Keratinocyte (primary cell): ENCODE data around the gene CLCNKB. TPM values are rescaled to one million over a fixed set of nuclear protein-coding genes. Genes with fewer than 3 reads are reported as not detected.

Experiments
- DNase-seq: peaks from one replicate; pipeline ENCODE4 v3.0.0-alpha.2; 2011; ENCODE audit warnings: low read depth, missing footprints, low spot score
- FAIRE-seq: peaks from 2 replicates; lab custom pipeline; 2011; peaks lifted over from hg19 to GRCh38; lab: Jason Lieb, UNC
- H2AFZ ChIP-seq: 2 replicates; pipeline ENCODE4 v1.6.0; 2012; ENCODE audit warnings: low read length, control low read depth, inconsistent platforms; ENCODE audit not compliant: control insufficient read depth
- H3K27ac ChIP-seq: 2 replicates; pipeline ENCODE4 v1.5.1; 2011; ENCODE audit warnings: low read length; ENCODE audit not compliant: control insufficient read depth, insufficient read depth
- H3K27me3 ChIP-seq: 3 replicates; pipeline ENCODE4 v1.6.0; 2011; ENCODE audit warnings: low read length; ENCODE audit not compliant: control insufficient read depth, insufficient read depth; ENCODE audit errors: extremely low read depth
- H3K36me3 ChIP-seq, 2 experiments: 2 replicates in 1 of 2; 3 replicates in 1 of 2; pipeline ENCODE4 v1.5.1; 2011; ENCODE audit warnings: low read length in 2 of 2, mild to moderate bottlenecking in 1 of 2; ENCODE audit not compliant: control insufficient read depth in 2 of 2, insufficient read depth in 2 of 2; ENCODE audit errors: extremely low read depth in 1 of 2
- H3K4me1 ChIP-seq: 3 replicates; pipeline ENCODE4 v1.5.1; 2011; ENCODE audit warnings: low read length; ENCODE audit not compliant: control insufficient read depth, insufficient read depth; ENCODE audit errors: extremely low read depth
- H3K4me2 ChIP-seq: 3 replicates; pipeline ENCODE4 v1.6.0; 2011; ENCODE audit warnings: low read depth, low read length; ENCODE audit not compliant: control insufficient read depth, insufficient read depth; ENCODE audit errors: extremely low read depth
- H3K4me3 ChIP-seq, 3 experiments: fragments of 200-600 bp in 1 of 3; sonication (generic) in 1 of 3; 2 replicates in 2 of 3; 3 replicates in 1 of 3; pipeline ENCODE4 v1.5.1; 2011 to 2016; ENCODE audit warnings: low read length in 3 of 3, mild to moderate bottlenecking in 3 of 3, control low read depth in 2 of 3, inconsistent platforms in 1 of 3, low read depth in 1 of 3, mixed read lengths in 1 of 3, mixed run types in 1 of 3, moderate library complexity in 1 of 3; ENCODE audit not compliant: control insufficient read depth in 2 of 3, insufficient read depth in 2 of 3; ENCODE audit errors: extremely low read depth in 1 of 3
- H3K79me2 ChIP-seq: 2 replicates; pipeline ENCODE4 v1.6.0; 2012; ENCODE audit warnings: low read length; ENCODE audit not compliant: control insufficient read depth, insufficient read depth
- H3K9ac ChIP-seq: 3 replicates; pipeline ENCODE4 v1.6.0; 2011; ENCODE audit warnings: low read length; ENCODE audit not compliant: control insufficient read depth, insufficient read depth; ENCODE audit errors: extremely low read depth
- H3K9me1 ChIP-seq: 3 replicates; pipeline ENCODE4 v1.6.0; 2011; ENCODE audit warnings: low read length; ENCODE audit not compliant: control insufficient read depth, insufficient read depth; ENCODE audit errors: extremely low read depth
- H3K9me3 ChIP-seq: 2 replicates; pipeline ENCODE4 v1.5.1; 2012; ENCODE audit warnings: low read depth, low read length; ENCODE audit not compliant: control insufficient read depth
- H4K20me1 ChIP-seq: 3 replicates; pipeline ENCODE4 v1.6.0; 2011; ENCODE audit warnings: low read length; ENCODE audit not compliant: control insufficient read depth, insufficient read depth; ENCODE audit errors: extremely low read depth
- CTCF ChIP-seq, 3 experiments: IDR thresholded peaks in 1 of 3; conservative IDR thresholded peaks in 1 of 3; optimal IDR thresholded peaks in 1 of 3; 2 replicates in 2 of 3; 3 replicates in 1 of 3; pipeline versions ENCODE3 to v1.5.1; 2011; ENCODE audit warnings: low read length in 3 of 3, mild to moderate bottlenecking in 3 of 3, moderate library complexity in 2 of 3, control low read depth in 1 of 3, inconsistent platforms in 1 of 3; ENCODE audit not compliant: insufficient read depth in 2 of 3; ENCODE audit errors: extremely low read depth in 1 of 3
- EZH2 ChIP-seq: IDR thresholded peaks from one replicate; pipeline ENCODE4 v1.6.1; 2012; ENCODE audit warnings: inconsistent platforms, mild to moderate bottlenecking, low read length, moderate library complexity
- dilution Hi-C: fragments of 300-500 bp; cut with MboI; formaldehyde crosslinking; loops from one replicate; pipeline ENCODE4 v1.7.0; 2020; ENCODE audit warnings: low sequenced_read_pairs; ENCODE audit not compliant: extremely low pct_ligation_motif_present
- polyA plus RNA-seq, 5 experiments: library from polyadenylated mRNA; depleted of rRNA in 3 of 5; stranded (reverse) in 3 of 5; stranded (forward) in 1 of 5; unstranded in 1 of 5; fragments of >200 nt; gene quantifications; 1 replicate in 1 of 5; 2 replicates in 3 of 5; 3 replicates in 1 of 5; pipeline versions ENCODE4 v1.2.1 to v1.2.3, GENCODE V29; 2011 to 2012; ENCODE audit warnings: missing spikeins in 2 of 5, low read depth in 1 of 5, low replicate concordance in 1 of 5

CLCNKB gene
- polyA plus RNA-seq, 1 donor (not counting 4 experiments of a cell fraction or from before 2014, with no cell fraction given) = not detected

GRCh38 chr1:16018308-16018707, 25.3 kb upstream of the CLCNKB start:
- H3K9ac ChIP-seq = no peak overlapping the region

GRCh38 chr1:16018749-16019643, 24.6 kb upstream of the CLCNKB start:
- no peak overlapping the region for H3K4me3 ChIP-seq
- no peak for DNase-seq
- no peaks in the 10 kb centered on the region for H3K79me2 ChIP-seq
- no peak for TF ChIP-seq EZH2
- TF ChIP-seq CTCF (optimal IDR thresholded peaks at IDR 0.05 in 1 of 3, IDR thresholded peaks at IDR 0.05 in 1 of 3, conservative IDR thresholded peaks at IDR 0.05 in 1 of 3; ENCODE audit: extremely low read depth in 1 of 3, insufficient read depth in 2 of 3, low read length in 3 of 3) = no peak
- no peaks in the 10 kb centered on the region for H3K27me3 ChIP-seq
- no peak overlapping the region for H3K4me2 ChIP-seq
- FAIRE-seq = no peak
- no peaks in the 10 kb centered on the region for H3K36me3 ChIP-seq
- H3K27ac ChIP-seq = no peak overlapping the region
- peaks cover 5% of the 10 kb centered on the region for H4K20me1 ChIP-seq
- H3K9ac ChIP-seq = no peak overlapping the region
- H2AFZ ChIP-seq = no peak overlapping the region
- H3K9me1 ChIP-seq = no peaks in the 10 kb centered on the region
- dilution Hi-C loops = no loop called here
- H3K4me1 ChIP-seq = peaks cover 2% of the 10 kb centered on the region
- H3K9me3 ChIP-seq = no peaks in the 10 kb centered on the region

More at GRCh38 chr1:16018308-16018707, 25.3 kb upstream of the CLCNKB start:
- H4K20me1 ChIP-seq = peaks cover 5% of the 10 kb centered on the region
- TF ChIP-seq EZH2 = no peak
- no peak for TF ChIP-seq CTCF (optimal IDR thresholded peaks at IDR 0.05 in 1 of 3, IDR thresholded peaks at IDR 0.05 in 1 of 3, conservative IDR thresholded peaks at IDR 0.05 in 1 of 3; ENCODE audit: extremely low read depth in 1 of 3, insufficient read depth in 2 of 3, low read length in 3 of 3)
- peaks cover 2% of the 10 kb centered on the region for H3K4me1 ChIP-seq
- H3K4me2 ChIP-seq = no peak overlapping the region
- H2AFZ ChIP-seq = no peak overlapping the region
- DNase-seq = no peak
- no peaks in the 10 kb centered on the region for H3K9me3 ChIP-seq
- FAIRE-seq = no peak
- no peaks in the 10 kb centered on the region for H3K9me1 ChIP-seq
- no peaks in the 10 kb centered on the region for H3K79me2 ChIP-seq
- no peak overlapping the region for H3K27ac ChIP-seq
- H3K27me3 ChIP-seq = no peaks in the 10 kb centered on the region
- H3K4me3 ChIP-seq = no peak overlapping the region
- H3K36me3 ChIP-seq = no peaks in the 10 kb centered on the region
- dilution Hi-C loops = no loop called here
